Anterior cingulate cortex (tissue), 58 donors: ENCODE measurements around the gene MEF2C.

Experiments
- DNase-seq, 58 donors: peaks; one replicate each; lab custom pipeline; 2025; lab: John Stamatoyannopoulos, UW

Gene MEF2C

GRCh38 chr5:88889189-88890069, 6.4 kb upstream of the MEF2C start:
- peak in 55 of 58 donors; percentile 32 to 90 (median 69) for DNase-seq

GRCh38 chr5:88888848-88889188, 5.8 kb upstream of the MEF2C start:
- no peak for DNase-seq

- no peak for DNase-seq
Measured at GRCh38 chr5:88888291-88888690, 5.3 kb upstream of the MEF2C start.

GRCh38 chr5:88887342-88887741, 4.4 kb upstream of the MEF2C start:
- no peak for DNase-seq

- DNase-seq = peak in 1 of 58 donors; percentile 0
Measured at GRCh38 chr5:88886746-88887341, 3.9 kb upstream of the MEF2C start.

- DNase-seq = no peak
Measured at GRCh38 chr5:88886252-88886651, 3.3 kb upstream of the MEF2C start.

- no peak for DNase-seq
Measured at GRCh38 chr5:88885002-88885401, 2.0 kb upstream of the MEF2C start.

- DNase-seq = no peak
Measured at GRCh38 chr5:88884608-88884877, 1.6 kb upstream of the MEF2C start.

GRCh38 chr5:88883836-88884607, 1.0 kb upstream of the MEF2C start:
- peak in 44 of 58 donors; percentile 15 to 73 (median 44) for DNase-seq

- DNase-seq = peak in 2 of 58 donors; percentile 15 to 18
Measured at GRCh38 chr5:88882276-88883038, 527 bp downstream of the MEF2C start.

- DNase-seq = no peak
Measured at GRCh38 chr5:88881571-88881971, 1.4 kb downstream of the MEF2C start.

GRCh38 chr5:88880201-88880600, 2.8 kb downstream of the MEF2C start:
- no peak for DNase-seq

- DNase-seq = no peak
Measured at GRCh38 chr5:88879724-88880123, 3.3 kb downstream of the MEF2C start.

- DNase-seq = no peak
Measured at GRCh38 chr5:88878976-88879375, 4.0 kb downstream of the MEF2C start.

- no peak for DNase-seq
Measured at GRCh38 chr5:88877826-88878225, 5.2 kb downstream of the MEF2C start.

GRCh38 chr5:88876714-88877113, 6.3 kb downstream of the MEF2C start:
- DNase-seq = no peak

GRCh38 chr5:88875341-88876234, 7.4 kb downstream of the MEF2C start:
- peak in 1 of 58 donors; percentile 10 for DNase-seq

- no peak for DNase-seq
Measured at GRCh38 chr5:88873447-88873846, 9.5 kb downstream of the MEF2C start.

- DNase-seq = no peak
Measured at GRCh38 chr5:88872971-88873370, 10.0 kb downstream of the MEF2C start.

- DNase-seq = peak in 6 of 58 donors; percentile 9 to 37 (median 20)
Measured at GRCh38 chr5:88870285-88870684, 12.7 kb downstream of the MEF2C start.
